ENCODE results near the gene TAF11L5.

DNA sequence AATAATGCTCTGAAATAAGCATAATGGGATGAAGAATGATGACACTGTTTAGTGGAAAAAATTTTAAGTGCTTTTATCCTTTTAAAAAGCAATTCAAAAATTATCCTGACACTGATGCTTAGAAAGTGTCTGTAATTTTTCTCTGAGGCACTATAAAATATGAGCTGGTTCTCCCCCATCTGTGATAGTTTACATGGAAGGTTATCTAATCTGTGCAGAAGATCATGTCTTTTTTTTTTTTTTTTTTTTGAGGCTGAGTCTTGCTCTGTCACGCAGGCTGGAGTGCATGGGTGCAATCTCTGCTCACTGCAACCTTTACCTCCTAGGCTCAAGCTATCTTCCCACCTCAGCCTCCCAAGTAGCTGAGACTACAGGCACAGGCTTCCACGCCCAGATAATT, 42.2 kb upstream of the TAF11L5 start:
- TF ChIP-seq, protein P1, sequence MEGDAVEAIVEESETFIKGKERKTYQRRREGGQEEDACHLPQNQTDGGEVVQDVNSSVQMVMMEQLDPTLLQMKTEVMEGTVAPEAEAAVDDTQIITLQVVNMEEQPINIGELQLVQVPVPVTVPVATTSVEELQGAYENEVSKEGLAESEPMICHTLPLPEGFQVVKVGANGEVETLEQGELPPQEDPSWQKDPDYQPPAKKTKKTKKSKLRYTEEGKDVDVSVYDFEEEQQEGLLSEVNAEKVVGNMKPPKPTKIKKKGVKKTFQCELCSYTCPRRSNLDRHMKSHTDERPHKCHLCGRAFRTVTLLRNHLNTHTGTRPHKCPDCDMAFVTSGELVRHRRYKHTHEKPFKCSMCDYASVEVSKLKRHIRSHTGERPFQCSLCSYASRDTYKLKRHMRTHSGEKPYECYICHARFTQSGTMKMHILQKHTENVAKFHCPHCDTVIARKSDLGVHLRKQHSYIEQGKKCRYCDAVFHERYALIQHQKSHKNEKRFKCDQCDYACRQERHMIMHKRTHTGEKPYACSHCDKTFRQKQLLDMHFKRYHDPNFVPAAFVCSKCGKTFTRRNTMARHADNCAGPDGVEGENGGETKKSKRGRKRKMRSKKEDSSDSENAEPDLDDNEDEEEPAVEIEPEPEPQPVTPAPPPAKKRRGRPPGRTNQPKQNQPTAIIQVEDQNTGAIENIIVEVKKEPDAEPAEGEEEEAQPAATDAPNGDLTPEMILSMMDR (IDR thresholded peaks at IDR 0.05): no peak
- TF ChIP-seq POLR2A (IDR thresholded peaks at IDR 0.05): no peak

Measured in heart left ventricle (tissue), 13 donors.